Superior temporal gyrus (tissue), 1 donor: ENCODE measurements around the gene CFAP61.
A peak's percentile ranks its signal among the peaks of the same experiment; 100 is the strongest.

Source experiments
- DNase-seq: peaks from one replicate; pipeline ENCODE4 v3.0.0-alpha.2; 2016; ENCODE audit errors: extremely low spot score

CFAP61 gene

GRCh38 chr20:20364593-20365479 lies 312.5 kb downstream of the CFAP61 start:
- DNase-seq, result no peak

- DNase-seq, result no peak
Measured at GRCh38 chr20:20365480-20366161, 313.3 kb downstream of the CFAP61 start.

GRCh38 chr20:20366551-20366875 lies 314.2 kb downstream of the CFAP61 start:
- no peak for DNase-seq

- DNase-seq, result peak; percentile 51
Measured at GRCh38 chr20:20366876-20367574, 314.7 kb downstream of the CFAP61 start.

- DNase-seq, result peak; percentile 66
Measured at GRCh38 chr20:20367575-20368417, 315.5 kb downstream of the CFAP61 start, which contains the start of gene INSM1. Gene INSM1, plus strand, starts transcription at chr20:20368104. Its CDS starts 164 bp downstream, at chr20:20368268.

GRCh38 chr20:20368418-20369249 lies 316.3 kb downstream of the CFAP61 start:
- DNase-seq, result no peak

- no peak for DNase-seq
Measured at GRCh38 chr20:20369250-20370093, 317.1 kb downstream of the CFAP61 start.

GRCh38 chr20:20370094-20370575 lies 317.8 kb downstream of the CFAP61 start:
- DNase-seq, result no peak

GRCh38 chr20:20371083-20371482 lies 318.8 kb downstream of the CFAP61 start:
- no peak for DNase-seq

GRCh38 chr20:20371681-20372080 lies 319.3 kb downstream of the CFAP61 start:
- DNase-seq, result no peak

- DNase-seq, result no peak
Measured at GRCh38 chr20:20373091-20373571, 320.8 kb downstream of the CFAP61 start.

GRCh38 chr20:20375862-20376261 lies 323.5 kb downstream of the CFAP61 start:
- DNase-seq, result no peak

- DNase-seq, result no peak
Measured at GRCh38 chr20:20386192-20386591, 333.9 kb downstream of the CFAP61 start.

GRCh38 chr20:20390393-20390792 lies 338.1 kb downstream of the CFAP61 start:
- DNase-seq, result no peak

GRCh38 chr20:20391115-20391514 lies 338.8 kb downstream of the CFAP61 start:
- DNase-seq, result no peak

- DNase-seq, result no peak
Measured at GRCh38 chr20:20391766-20392165, 339.4 kb downstream of the CFAP61 start.

GRCh38 chr20:20393207-20394120 lies 341.1 kb downstream of the CFAP61 start:
- DNase-seq, result no peak

- no peak for DNase-seq
Measured at GRCh38 chr20:20395087-20395486, 342.8 kb downstream of the CFAP61 start.
